ENCODE results near the gene SUPT5H. TPM values are rescaled to one million over a fixed set of nuclear protein-coding genes. Genes with fewer than 3 reads are reported as not detected.

The SUPT5H gene
- total RNA-seq (2022) (158 and 189 TPM in 2 replicates), Bru-seq, nascent RNA (percentile 81 among the genes with signal in this experiment), BruChase-seq, experiment 1, labeled RNA remaining after a 6-hour chase (percentile 93 among the genes with signal in this experiment), BruChase-seq, experiment 2, labeled RNA remaining after a 2-hour chase (percentile 88 among the genes with signal in this experiment)
- long read RNA-seq, transcript SUPT5H-218 (2 exons, 718 nt) = major isoform, 74 of 120 reads
- long read RNA-seq, partial matches to known transcripts = 21 of 120 reads
- long read RNA-seq, other reads (novel, unspliced or antisense) = 25 of 120 reads

DNA sequence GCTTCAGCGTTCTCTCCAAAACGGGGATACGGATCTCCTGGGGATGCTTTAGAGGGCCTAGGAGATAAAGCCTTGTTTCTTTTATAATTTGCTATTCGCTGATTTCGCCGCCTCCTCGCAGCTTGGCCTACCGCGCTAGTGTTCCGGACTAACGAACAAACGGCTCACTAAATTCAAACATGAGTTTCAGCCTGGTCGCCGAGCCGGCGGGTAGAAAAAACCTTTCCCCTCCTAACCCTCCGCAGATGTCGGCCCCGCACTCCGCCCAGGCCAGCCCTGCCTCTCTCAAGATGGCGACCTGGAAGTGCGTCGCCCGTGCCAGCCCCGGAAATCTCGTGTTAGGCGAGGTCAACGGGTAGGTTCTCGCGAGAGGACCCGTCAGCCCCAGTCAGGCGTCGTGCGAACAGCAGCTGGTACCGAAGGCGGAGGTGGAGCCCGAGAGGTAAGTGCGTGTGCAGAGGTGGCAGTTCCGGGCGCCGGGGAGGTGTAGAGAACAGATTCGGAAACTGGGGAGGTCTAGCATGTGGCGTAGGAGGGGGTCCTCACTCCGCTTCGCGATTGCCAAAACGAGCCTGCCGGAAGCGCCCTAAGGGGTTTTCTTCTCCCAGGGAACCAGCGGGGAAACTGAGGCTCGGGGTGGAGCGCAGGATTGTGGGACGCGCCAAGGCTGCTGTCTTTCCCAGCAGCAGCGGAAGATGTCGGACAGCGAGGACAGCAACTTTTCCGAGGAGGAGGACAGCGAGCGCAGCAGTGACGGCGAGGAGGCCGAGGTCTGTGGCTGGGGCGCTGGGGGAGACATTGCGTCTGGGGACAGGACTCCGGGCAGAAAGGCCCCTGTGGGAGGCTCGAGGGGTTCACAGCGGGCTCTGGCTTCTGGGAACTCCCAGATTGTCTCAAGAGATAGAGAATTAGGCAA, at the start of gene SUPT5H:
TSS of gene SUPT5H (plus strand) at position 387 of the 916 bp plus-strand sequence. CDS start at position 696, 309 bp downstream.
- TF ChIP-seq, protein P1, sequence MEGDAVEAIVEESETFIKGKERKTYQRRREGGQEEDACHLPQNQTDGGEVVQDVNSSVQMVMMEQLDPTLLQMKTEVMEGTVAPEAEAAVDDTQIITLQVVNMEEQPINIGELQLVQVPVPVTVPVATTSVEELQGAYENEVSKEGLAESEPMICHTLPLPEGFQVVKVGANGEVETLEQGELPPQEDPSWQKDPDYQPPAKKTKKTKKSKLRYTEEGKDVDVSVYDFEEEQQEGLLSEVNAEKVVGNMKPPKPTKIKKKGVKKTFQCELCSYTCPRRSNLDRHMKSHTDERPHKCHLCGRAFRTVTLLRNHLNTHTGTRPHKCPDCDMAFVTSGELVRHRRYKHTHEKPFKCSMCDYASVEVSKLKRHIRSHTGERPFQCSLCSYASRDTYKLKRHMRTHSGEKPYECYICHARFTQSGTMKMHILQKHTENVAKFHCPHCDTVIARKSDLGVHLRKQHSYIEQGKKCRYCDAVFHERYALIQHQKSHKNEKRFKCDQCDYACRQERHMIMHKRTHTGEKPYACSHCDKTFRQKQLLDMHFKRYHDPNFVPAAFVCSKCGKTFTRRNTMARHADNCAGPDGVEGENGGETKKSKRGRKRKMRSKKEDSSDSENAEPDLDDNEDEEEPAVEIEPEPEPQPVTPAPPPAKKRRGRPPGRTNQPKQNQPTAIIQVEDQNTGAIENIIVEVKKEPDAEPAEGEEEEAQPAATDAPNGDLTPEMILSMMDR (IDR thresholded peaks at IDR 0.05; ENCODE audit: unreplicated experiment) = no peak
- intact Hi-C loops (cut with micrococcal nuclease; ENCODE audit: unreplicated experiment) = loop anchor here (10.0 kb wide), 1 partner anchor 229 kb away; no protein-coding TSS in a partner anchor
- H3K4me1 Mint-ChIP-seq (ENCODE audit: low read depth, unreplicated experiment) = peaks cover 16% of the 10 kb centered on the region
- peak within 1 kb of the TSS; percentile 96 for H3K4me3 Mint-ChIP-seq (ENCODE audit: low read depth, unreplicated experiment)
- BruUV-seq (replicated peaks) = TSS peak; percentile 69
- peaks cover 38% of the 10 kb centered on the region for H3K36me3 Mint-ChIP-seq (ENCODE audit: insufficient read depth, unreplicated experiment)
- CTCF ChIA-PET = interaction anchor here (0.7 to 0.9 kb wide), 3 partner anchors 10 to 731 kb away, joined by 3 to 7 read pairs (median 4); partner anchors contain the start of gene RPS16
- no peaks in the 10 kb centered on the region for H3K9me3 Mint-ChIP-seq (ENCODE audit: low read depth, unreplicated experiment)
- DNase-seq = peak; percentile 98
- H3K27ac Mint-ChIP-seq (ENCODE audit: unreplicated experiment) = peak within 1 kb of the TSS; percentile 99
- H3K27me3 Mint-ChIP-seq (ENCODE audit: unreplicated experiment) = no peaks in the 10 kb centered on the region

DNA sequence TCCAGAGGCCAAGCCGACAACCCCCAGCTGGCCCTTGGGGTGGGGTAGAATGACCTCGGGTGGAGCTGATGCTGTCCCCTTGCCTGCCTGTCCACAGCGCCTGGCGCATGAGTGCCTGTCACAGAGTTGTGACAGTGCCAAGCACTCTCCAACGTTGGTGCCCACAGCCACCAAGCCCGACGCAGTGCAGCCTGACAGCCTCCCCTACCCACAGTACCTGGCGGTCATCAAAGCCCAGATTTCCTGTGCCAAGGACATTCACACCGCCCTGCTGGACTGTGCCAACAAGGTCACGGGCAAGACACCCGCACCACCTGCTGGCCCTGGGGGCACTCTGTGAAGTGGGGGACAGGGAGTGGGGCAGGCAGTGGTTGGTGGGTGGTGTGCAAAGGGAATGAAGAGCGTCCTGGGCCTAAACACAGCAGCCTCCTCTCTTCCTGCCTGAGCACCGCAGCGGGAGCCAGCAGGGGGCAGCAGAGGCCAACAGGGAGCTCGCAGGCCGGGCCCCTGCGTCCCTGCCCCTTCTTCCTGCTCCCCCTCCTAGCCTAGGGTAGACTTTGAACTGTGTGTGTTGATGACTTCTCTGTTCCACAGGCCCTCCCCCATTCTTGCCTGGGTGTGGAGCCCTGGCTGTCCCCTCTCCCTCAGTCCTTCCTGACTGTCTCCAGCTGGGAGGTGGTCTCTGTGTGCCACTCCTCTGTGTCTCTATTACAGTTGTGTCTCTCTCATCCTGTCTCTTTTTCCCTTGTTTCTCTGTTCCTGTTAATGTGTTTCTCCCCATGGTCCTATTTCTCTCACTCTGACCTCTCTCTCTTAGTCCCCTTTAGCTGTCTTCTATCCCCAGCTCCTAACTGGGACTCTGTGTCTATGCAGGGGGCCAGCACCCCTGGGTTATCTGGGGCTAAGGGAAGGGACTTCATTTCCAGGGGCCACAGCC, 47.8 kb upstream of the SUPT5H start:
- intact Hi-C loops (cut with micrococcal nuclease; ENCODE audit: unreplicated experiment) = loop anchor here (1.0 kb wide), 1 partner anchor 14 kb away; no protein-coding TSS in a partner anchor
- CTCF ChIA-PET = interaction anchor here (0.6 to 2.6 kb wide), 11 partner anchors 10 to 336 kb away, joined by 3 to 52 read pairs (median 3); partner anchors contain the start of genes PLEKHG2, SAMD4B and ZFP36
- Mint-ChIP-seq H3K4me1 (ENCODE audit: low read depth, unreplicated experiment) (peaks cover 51% of the 10 kb centered on the region), H3K36me3 (ENCODE audit: insufficient read depth, unreplicated experiment) (peaks cover 84% of the 10 kb centered on the region), H3K27me3 (ENCODE audit: unreplicated experiment) (no peaks in the 10 kb centered on the region), H3K27ac (ENCODE audit: unreplicated experiment) (peak overlapping the region; percentile 63), H3K4me3 (ENCODE audit: low read depth, unreplicated experiment) (no peak overlapping the region), H3K9me3 (ENCODE audit: low read depth, unreplicated experiment) (no peaks in the 10 kb centered on the region)
- no TSS peak for BruUV-seq (replicated peaks)
- TF ChIP-seq, protein P1 (IDR thresholded peaks at IDR 0.05; ENCODE audit: unreplicated experiment) = peak; percentile 99
- peak; percentile 98 for DNase-seq

DNA sequence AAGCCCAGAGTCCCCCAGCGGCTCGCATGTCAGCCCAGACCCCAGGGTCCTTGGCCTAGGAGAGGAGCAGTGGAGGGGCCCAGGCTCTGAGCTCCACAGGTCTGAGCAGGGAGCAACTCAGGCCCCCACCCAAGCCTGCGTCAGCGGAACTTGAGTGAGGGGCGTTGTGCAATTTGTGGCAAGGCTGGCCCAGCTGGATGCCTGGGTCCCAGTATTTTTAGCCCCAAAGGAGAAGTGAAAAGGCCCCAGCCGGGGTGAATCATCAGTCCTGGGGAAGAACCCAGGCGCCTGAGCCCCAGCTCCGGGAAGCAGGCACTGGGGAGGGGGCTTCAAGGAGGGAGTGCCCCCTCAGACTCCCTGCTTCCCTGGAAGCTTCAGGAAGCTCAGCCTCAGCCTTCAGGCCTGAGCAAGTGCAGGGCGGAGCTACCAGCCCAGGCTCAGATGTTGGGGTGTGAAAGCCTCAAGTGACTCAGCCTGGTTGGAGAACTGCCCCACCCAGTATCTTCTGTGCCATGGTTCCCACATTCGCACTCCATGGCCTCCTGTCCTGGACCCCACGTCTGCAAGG, 47.0 kb upstream of the SUPT5H start:
- peaks cover 86% of the 10 kb centered on the region for H3K36me3 Mint-ChIP-seq (ENCODE audit: insufficient read depth, unreplicated experiment)
- CTCF ChIA-PET = interaction anchor here (0.6 to 2.6 kb wide), 11 partner anchors 9 to 337 kb away, joined by 3 to 52 read pairs (median 3); partner anchors contain the start of genes PLEKHG2, SAMD4B and ZFP36
- BruUV-seq (replicated peaks) = TSS peak; percentile 19
- no peaks in the 10 kb centered on the region for H3K27me3 Mint-ChIP-seq (ENCODE audit: unreplicated experiment)
- peak overlapping the region; percentile 63 for H3K27ac Mint-ChIP-seq (ENCODE audit: unreplicated experiment)
- no peaks in the 10 kb centered on the region for H3K9me3 Mint-ChIP-seq (ENCODE audit: low read depth, unreplicated experiment)
- TF ChIP-seq, protein P1 (IDR thresholded peaks at IDR 0.05; ENCODE audit: unreplicated experiment) = no peak
- peak; percentile 74 for DNase-seq
- H3K4me1 Mint-ChIP-seq (ENCODE audit: low read depth, unreplicated experiment) = peaks cover 57% of the 10 kb centered on the region
- intact Hi-C loops (cut with micrococcal nuclease; ENCODE audit: unreplicated experiment) = no loop called here
- no peak overlapping the region for H3K4me3 Mint-ChIP-seq (ENCODE audit: low read depth, unreplicated experiment)
